Upper lobe of left lung (tissue), 4 donors: ENCODE measurements around the gene MAP3K14.

Source experiments
- CTCF ChIP-seq, 6 experiments: fragments of 450-650 bp in 4 of 6; fragments of 200-600 bp in 2 of 6; sonication (generic) in 2 of 6; IDR thresholded peaks; one replicate each; pipeline ENCODE4 v1.5.1; 2016 to 2019; ENCODE audit warnings: antibody characterized with exemption in 6 of 6
- POLR2A ChIP-seq, 4 donors: fragments of 450-650 bp; IDR thresholded peaks; one replicate each; pipeline ENCODE4 v1.5.1; 2016 to 2017; ENCODE audit warnings: antibody characterized with exemption in 4 of 4, mild to moderate bottlenecking in 2 of 4
- POLR2AphosphoS5 ChIP-seq, 2 donors: sonication (generic); formaldehyde crosslinking; IDR thresholded peaks; one replicate each; pipeline ENCODE4 v1.5.1; 2017; ENCODE audit warnings: antibody characterized with exemption in 2 of 2

GRCh38 chr17:45351831-45352230, 35.0 kb upstream of the MAP3K14 start:
- TF ChIP-seq CTCF (IDR thresholded peaks at IDR 0.05): no peak
- no peak for TF ChIP-seq POLR2AphosphoS5 (IDR thresholded peaks at IDR 0.05)
- TF ChIP-seq POLR2A (IDR thresholded peaks at IDR 0.05): no peak
